Testis (tissue), 2 donors: ENCODE results near the gene RPS6KL1.

Experiments
- CTCF ChIP-seq, 3 experiments: fragments of 450-650 bp in 2 of 3; fragments of 200-600 bp in 1 of 3; sonication (generic) in 1 of 3; IDR thresholded peaks; one replicate each; pipeline ENCODE4 v1.5.1; 2016 to 2019; ENCODE audit warnings: antibody characterized with exemption in 3 of 3, mild to moderate bottlenecking in 2 of 3, moderate library complexity in 1 of 3
- POLR2A ChIP-seq: fragments of 450-650 bp; IDR thresholded peaks from one replicate; pipeline ENCODE4 v1.6.1; 2017; ENCODE audit warnings: antibody characterized with exemption, mild to moderate bottlenecking, moderate library complexity

- no peak for TF ChIP-seq POLR2A
- peak in 1 of 3 experiments; percentile 36 for TF ChIP-seq CTCF (IDR thresholded peaks at IDR 0.05)
Observed at GRCh38 chr14:74881431-74882102, 41.5 kb downstream of the RPS6KL1 start, which contains the start of gene DLST.
